H9 (cell line): ENCODE measurements around the gene IQSEC1. TPM values are rescaled to one million over a fixed set of nuclear protein-coding genes. Genes with fewer than 3 reads are reported as not detected.

Experiments
- DNase-seq: peaks from one replicate; pipeline ENCODE4 v3.0.0-alpha.2; 2017
- H2AFZ ChIP-seq: one replicate; pipeline ENCODE4 v1.6.1; 2013; ENCODE audit warnings: mild to moderate bottlenecking, low read length, control low read depth, moderate library complexity
- H2AK5ac ChIP-seq: 2 replicates; pipeline ENCODE4 v1.6.1; 2013; ENCODE audit warnings: low read length, control low read depth, mixed read lengths; ENCODE audit not compliant: insufficient read length
- H2BK120ac ChIP-seq: one replicate; pipeline ENCODE4 v1.6.1; 2013; ENCODE audit warnings: low read depth, mild to moderate bottlenecking, low read length, control low read depth, inconsistent platforms; ENCODE audit not compliant: poor library complexity, severe bottlenecking
- H2BK12ac ChIP-seq: 2 replicates; pipeline ENCODE4 v1.6.1; 2013; ENCODE audit warnings: low read length, control low read depth, mixed read lengths, low read depth; ENCODE audit not compliant: insufficient read length
- H2BK15ac ChIP-seq: 2 replicates; pipeline ENCODE4 v1.6.1; 2013; ENCODE audit warnings: low read depth, low read length, control low read depth
- H2BK20ac ChIP-seq: one replicate; pipeline ENCODE4 v1.6.1; 2013; ENCODE audit warnings: low read depth, mild to moderate bottlenecking, low read length, control low read depth, inconsistent platforms; ENCODE audit not compliant: poor library complexity, severe bottlenecking
- H2BK5ac ChIP-seq: 2 replicates; pipeline ENCODE4 v1.6.1; 2013; ENCODE audit warnings: low read length, control low read depth, mixed read lengths; ENCODE audit not compliant: insufficient read length
- H3K14ac ChIP-seq: 2 replicates; pipeline ENCODE4 v1.6.1; 2013; ENCODE audit warnings: low read length, control low read depth; ENCODE audit not compliant: insufficient read depth
- H3K18ac ChIP-seq: 2 replicates; pipeline ENCODE4 v1.6.1; 2013; ENCODE audit warnings: low read depth, mild to moderate bottlenecking, mixed read lengths, low read length, control low read depth; ENCODE audit not compliant: insufficient read length
- H3K23ac ChIP-seq: 2 replicates; pipeline ENCODE4 v1.6.1; 2013; ENCODE audit warnings: low read length, control low read depth, mixed read lengths, low read depth; ENCODE audit not compliant: insufficient read length
- H3K23me2 ChIP-seq: 2 replicates; pipeline ENCODE4 v1.6.1; 2013; ENCODE audit warnings: low read depth, mild to moderate bottlenecking, mixed read lengths, low read length, control low read depth; ENCODE audit not compliant: insufficient read length, poor library complexity, severe bottlenecking
- H3K27ac ChIP-seq: 2 replicates; pipeline ENCODE4 v1.5.1; 2013; ENCODE audit warnings: low read length, control low read depth, mixed read lengths, low read depth; ENCODE audit not compliant: insufficient read length
- H3K27me3 ChIP-seq: 2 replicates; pipeline ENCODE4 v1.6.1; 2013; ENCODE audit warnings: low read length, control low read depth, inconsistent platforms; ENCODE audit not compliant: insufficient read depth
- H3K4ac ChIP-seq: 2 replicates; pipeline ENCODE4 v1.6.1; 2013; ENCODE audit warnings: low read depth, mild to moderate bottlenecking, control low read depth, inconsistent platforms, low read length, moderate library complexity
- H3K4me1 ChIP-seq: 2 replicates; pipeline ENCODE4 v1.6.1; 2013; ENCODE audit warnings: low read length, control low read depth, inconsistent platforms; ENCODE audit not compliant: insufficient read depth
- H3K4me2 ChIP-seq: 2 replicates; pipeline ENCODE4 v1.6.1; 2013; ENCODE audit warnings: low read length, control low read depth, mixed read lengths; ENCODE audit not compliant: insufficient read length, insufficient read depth
- H3K56ac ChIP-seq: 2 replicates; pipeline ENCODE4 v1.6.1; 2013; ENCODE audit warnings: low read depth, mild to moderate bottlenecking, mixed read lengths, low read length, control low read depth; ENCODE audit not compliant: insufficient read length
- H3K79me1 ChIP-seq: 2 replicates; pipeline ENCODE4 v1.6.1; 2013; ENCODE audit warnings: low read depth, mild to moderate bottlenecking, moderate library complexity, low read length, control low read depth, inconsistent platforms; ENCODE audit not compliant: insufficient read depth, poor library complexity, severe bottlenecking
- H3K79me2 ChIP-seq: 2 replicates; pipeline ENCODE4 v1.6.1; 2013; ENCODE audit warnings: low read length, control low read depth, inconsistent platforms; ENCODE audit not compliant: insufficient read depth
- H3K9ac ChIP-seq: 2 replicates; pipeline ENCODE4 v1.6.1; 2013; ENCODE audit warnings: low read length, control low read depth, mixed read lengths; ENCODE audit not compliant: insufficient read length; ENCODE audit errors: extremely low read depth
- H3K9me3 ChIP-seq: one replicate; pipeline ENCODE4 v1.6.1; 2013; ENCODE audit warnings: low read depth, low read length, inconsistent platforms; ENCODE audit not compliant: control insufficient read depth
- H3T11ph ChIP-seq: one replicate; pipeline ENCODE4 v1.6.1; 2013; ENCODE audit warnings: mild to moderate bottlenecking, low read length, control low read depth, inconsistent platforms
- H4K20me1 ChIP-seq: one replicate; pipeline ENCODE4 v1.6.1; 2013; ENCODE audit not compliant: control insufficient read depth, insufficient read length, insufficient read depth
- H4K5ac ChIP-seq: 2 replicates; pipeline ENCODE4 v1.6.1; 2013; ENCODE audit warnings: low read depth, mild to moderate bottlenecking, mixed read lengths, low read length, control low read depth; ENCODE audit not compliant: insufficient read length
- H4K8ac ChIP-seq: replicated peaks from 2 replicates; pipeline ENCODE4 v1.6.1; 2013; ENCODE audit warnings: low read length, control low read depth, mixed read lengths, low read depth; ENCODE audit not compliant: insufficient read length
- H4K91ac ChIP-seq: 2 replicates; pipeline ENCODE4 v1.6.1; 2013; ENCODE audit warnings: low read depth, mild to moderate bottlenecking, moderate library complexity, mixed read lengths, low read length, control low read depth; ENCODE audit not compliant: insufficient read length
- H3K27ac Mint-ChIP-seq, 3 experiments: 2 replicates in 2 of 3; 3 replicates in 1 of 3; pipeline ENCODE4 v1.8.0; 2020 to 2021; ENCODE audit warnings: mixed read lengths in 3 of 3, mild to moderate bottlenecking in 1 of 3, moderate library complexity in 1 of 3
- H3K27me3 Mint-ChIP-seq: 2 replicates; pipeline ENCODE4 v1.8.0; 2021; ENCODE audit warnings: low read depth, mild to moderate bottlenecking, moderate library complexity, mixed read lengths
- H3K36me3 Mint-ChIP-seq, 3 experiments: 2 replicates in 2 of 3; 3 replicates in 1 of 3; pipeline ENCODE4 v1.8.0; 2020 to 2021; ENCODE audit warnings: low read depth in 3 of 3, mixed read lengths in 3 of 3; ENCODE audit not compliant: insufficient read depth in 1 of 3
- H3K4me1 Mint-ChIP-seq, 2 experiments: 2 replicates each; pipeline ENCODE4 v1.8.0; 2020; ENCODE audit warnings: mixed read lengths in 2 of 2
- H3K4me3 Mint-ChIP-seq, 2 experiments: 2 replicates in 1 of 2; 3 replicates in 1 of 2; pipeline ENCODE4 v1.8.0; 2020 to 2021; ENCODE audit warnings: mild to moderate bottlenecking in 2 of 2, mixed read lengths in 2 of 2, moderate library complexity in 1 of 2
- H3K9me3 Mint-ChIP-seq, 2 experiments: 2 replicates in 1 of 2; 3 replicates in 1 of 2; pipeline ENCODE4 v1.8.0; 2020; ENCODE audit warnings: mild to moderate bottlenecking in 2 of 2, mixed read lengths in 2 of 2, moderate library complexity in 1 of 2
- WGBS: extraction: QIAGEN DNeasy Blood & Tissue Kit; methylation state at CpG from one replicate; pipeline ENCODE4 v1.1.7; 2013; ENCODE audit warnings: missing lambda C conversion rate, low lambda C conversion rate, mixed read lengths; ENCODE audit not compliant: insufficient read length; ENCODE audit errors: extremely low coverage; 5-methylcytosine and 5-hydroxymethylcytosine counted together
- total RNA-seq: library from RNA; stranded (reverse); gene quantifications from 2 replicates; pipeline ENCODE4 v1.2.1, GENCODE V29; 2021
- TF ChIP-seq, protein P1 (sequence below): fragments of 200-600 bp; sonication (generic); conservative IDR thresholded peaks from 3 replicates; pipeline ENCODE4 v1.8.0; 2021; ENCODE audit warnings: antibody characterized with exemption, mild to moderate bottlenecking

The IQSEC1 gene
- total RNA-seq, 1 experiment from 2014 or later: 19.1 TPM

DNA sequence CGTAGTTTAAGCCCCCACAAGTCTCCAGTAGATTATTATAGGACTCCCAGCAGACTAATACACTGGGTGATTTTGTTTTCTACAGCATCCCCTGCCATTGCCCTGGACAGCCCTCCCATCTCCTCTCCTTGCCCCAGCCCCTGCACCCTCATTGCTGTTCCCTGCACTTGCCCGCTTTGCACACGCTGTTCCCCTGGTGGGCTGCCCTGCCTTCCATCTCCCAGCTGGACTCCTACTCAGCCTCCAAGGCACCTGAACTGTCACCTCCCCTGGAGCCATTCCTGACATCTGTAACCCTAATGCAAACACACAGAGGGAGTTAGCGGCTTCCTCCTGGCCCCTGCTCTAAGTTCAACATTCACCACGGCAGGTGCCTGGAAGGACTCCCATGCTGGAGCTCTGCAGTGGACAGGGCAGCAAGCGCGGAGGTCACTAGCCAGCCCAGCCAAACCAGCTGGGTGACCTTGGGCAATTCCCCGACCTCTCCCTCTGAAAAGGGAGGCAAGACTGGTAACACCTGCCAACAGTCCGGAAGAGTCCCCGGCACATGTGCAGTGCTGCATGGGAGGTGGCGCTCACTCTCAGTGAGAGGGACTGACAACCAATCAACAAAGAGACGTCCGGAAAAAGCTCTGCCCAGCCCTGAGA is 38.8 kb upstream of the IQSEC1 start:
- Histone ChIP-seq H2BK120ac (no peak overlapping the region), H3K4me2 (no peak overlapping the region), H3K14ac (no peak overlapping the region), H2AFZ (no peak overlapping the region), H3K9me3 (no peaks in the 10 kb centered on the region), H3K27me3 (no peaks in the 10 kb centered on the region), H3K4ac (no peak overlapping the region), H2BK12ac (no peak overlapping the region), H3K79me1 (no peaks in the 10 kb centered on the region), H3K27ac (no peak overlapping the region), H2BK20ac (no peak overlapping the region), H4K91ac (no peak overlapping the region), H3K9ac (no peak overlapping the region), H2BK5ac (no peak overlapping the region), H3T11ph (no peak overlapping the region), H4K8ac (no peak overlapping the region), H4K20me1 (no peaks in the 10 kb centered on the region), H4K5ac (no peak overlapping the region), H2AK5ac (no peak overlapping the region), H3K79me2 (no peaks in the 10 kb centered on the region), H2BK15ac (no peak overlapping the region), H3K23me2 (no peaks in the 10 kb centered on the region), H3K23ac (no peak overlapping the region), H3K18ac (no peak overlapping the region), H3K56ac (no peak overlapping the region), H3K4me1 (no peaks in the 10 kb centered on the region)
- H3K4me1 Mint-ChIP-seq: peaks cover 5 to 16% of the 10 kb centered on the region in 2 experiments; a peak in 3 of 4 replicates
- TF ChIP-seq, protein P1, sequence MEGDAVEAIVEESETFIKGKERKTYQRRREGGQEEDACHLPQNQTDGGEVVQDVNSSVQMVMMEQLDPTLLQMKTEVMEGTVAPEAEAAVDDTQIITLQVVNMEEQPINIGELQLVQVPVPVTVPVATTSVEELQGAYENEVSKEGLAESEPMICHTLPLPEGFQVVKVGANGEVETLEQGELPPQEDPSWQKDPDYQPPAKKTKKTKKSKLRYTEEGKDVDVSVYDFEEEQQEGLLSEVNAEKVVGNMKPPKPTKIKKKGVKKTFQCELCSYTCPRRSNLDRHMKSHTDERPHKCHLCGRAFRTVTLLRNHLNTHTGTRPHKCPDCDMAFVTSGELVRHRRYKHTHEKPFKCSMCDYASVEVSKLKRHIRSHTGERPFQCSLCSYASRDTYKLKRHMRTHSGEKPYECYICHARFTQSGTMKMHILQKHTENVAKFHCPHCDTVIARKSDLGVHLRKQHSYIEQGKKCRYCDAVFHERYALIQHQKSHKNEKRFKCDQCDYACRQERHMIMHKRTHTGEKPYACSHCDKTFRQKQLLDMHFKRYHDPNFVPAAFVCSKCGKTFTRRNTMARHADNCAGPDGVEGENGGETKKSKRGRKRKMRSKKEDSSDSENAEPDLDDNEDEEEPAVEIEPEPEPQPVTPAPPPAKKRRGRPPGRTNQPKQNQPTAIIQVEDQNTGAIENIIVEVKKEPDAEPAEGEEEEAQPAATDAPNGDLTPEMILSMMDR: no peak
- WGBS: no CpG with 5 or more reads among the region's 13 CpGs
- H3K4me3 Mint-ChIP-seq: no peak overlapping the region
- no peak overlapping the region for H3K27ac Mint-ChIP-seq
- no peaks in the 10 kb centered on the region for H3K36me3 Mint-ChIP-seq
- no peak for DNase-seq
- no peaks in the 10 kb centered on the region; the same call in 1 of the 2 replicates for H3K27me3 Mint-ChIP-seq
- no peaks in the 10 kb centered on the region for H3K9me3 Mint-ChIP-seq
